Kasumi-1 (cell line): Measurements from ENCODE around the gene SEBOX.
A peak's percentile ranks its signal among the peaks of the same experiment; 100 is the strongest.
"Not testable (repeated sequence)": the region's sequence is repeated elsewhere in the genome, so short reads cannot be mapped to it uniquely, and the experiment has no call there.

Experiments
- DNase-seq, 2 experiments: peaks; one replicate each; lab custom pipeline; 2025; lab: John Stamatoyannopoulos, UW

Gene SEBOX

DNA sequence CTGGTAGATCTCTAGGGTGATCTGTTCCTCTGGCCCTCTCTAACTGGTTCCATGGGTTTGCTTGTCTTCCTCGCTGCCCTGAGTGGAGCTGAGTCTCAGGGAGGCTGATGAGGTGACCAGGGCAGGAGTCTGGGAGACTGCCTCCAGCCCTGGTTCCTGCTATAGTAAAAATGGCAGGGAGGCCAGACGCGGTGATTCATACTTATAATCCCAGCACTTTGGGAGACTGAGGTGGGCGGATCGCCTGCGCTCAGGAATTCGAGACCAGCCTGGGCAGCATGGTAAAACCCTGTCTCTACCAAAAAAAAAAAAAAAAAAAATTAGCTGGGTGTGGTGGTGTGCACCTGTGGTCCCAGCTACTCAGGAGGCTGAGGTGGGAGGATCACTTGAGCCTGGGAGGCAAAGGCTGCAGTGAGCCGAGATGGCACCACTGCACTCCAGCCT, 26.2 kb downstream of the SEBOX start:
- not testable (repeated sequence) for DNase-seq

DNA sequence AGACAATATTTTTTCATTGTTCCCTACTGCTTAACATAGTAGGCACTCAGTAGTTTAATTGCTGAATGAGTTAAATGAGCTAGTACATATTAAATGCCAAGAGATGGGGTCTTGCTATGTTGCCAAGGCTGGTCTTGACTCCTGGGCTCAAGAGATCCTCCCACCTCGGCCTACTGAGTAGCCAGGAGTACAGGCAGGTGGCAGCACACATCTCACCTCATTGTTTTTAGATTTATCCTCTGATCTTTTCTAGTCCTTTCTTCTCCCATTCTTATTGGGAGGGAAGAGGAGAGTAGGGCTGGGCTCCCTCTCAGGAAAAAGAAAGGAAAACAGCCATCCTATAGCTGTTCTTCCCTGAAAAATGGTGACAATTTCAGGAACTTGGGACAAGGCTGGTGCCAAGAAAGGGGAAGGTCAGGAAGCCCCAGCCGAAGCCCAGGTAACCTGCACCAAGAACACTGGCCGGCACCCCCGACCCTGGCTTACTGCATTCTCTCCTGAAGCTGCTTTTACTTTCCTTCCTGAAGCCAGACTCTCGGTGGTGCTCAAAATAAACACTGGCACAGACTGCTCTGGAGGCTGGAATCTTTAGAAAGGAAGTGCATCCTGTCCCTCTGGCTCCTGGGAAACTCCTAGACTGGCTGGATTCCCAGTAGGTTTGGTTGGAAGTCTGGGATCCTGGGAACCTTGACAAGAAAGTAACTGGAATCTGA, 26.8 kb downstream of the SEBOX start:
- no peak for DNase-seq

DNA sequence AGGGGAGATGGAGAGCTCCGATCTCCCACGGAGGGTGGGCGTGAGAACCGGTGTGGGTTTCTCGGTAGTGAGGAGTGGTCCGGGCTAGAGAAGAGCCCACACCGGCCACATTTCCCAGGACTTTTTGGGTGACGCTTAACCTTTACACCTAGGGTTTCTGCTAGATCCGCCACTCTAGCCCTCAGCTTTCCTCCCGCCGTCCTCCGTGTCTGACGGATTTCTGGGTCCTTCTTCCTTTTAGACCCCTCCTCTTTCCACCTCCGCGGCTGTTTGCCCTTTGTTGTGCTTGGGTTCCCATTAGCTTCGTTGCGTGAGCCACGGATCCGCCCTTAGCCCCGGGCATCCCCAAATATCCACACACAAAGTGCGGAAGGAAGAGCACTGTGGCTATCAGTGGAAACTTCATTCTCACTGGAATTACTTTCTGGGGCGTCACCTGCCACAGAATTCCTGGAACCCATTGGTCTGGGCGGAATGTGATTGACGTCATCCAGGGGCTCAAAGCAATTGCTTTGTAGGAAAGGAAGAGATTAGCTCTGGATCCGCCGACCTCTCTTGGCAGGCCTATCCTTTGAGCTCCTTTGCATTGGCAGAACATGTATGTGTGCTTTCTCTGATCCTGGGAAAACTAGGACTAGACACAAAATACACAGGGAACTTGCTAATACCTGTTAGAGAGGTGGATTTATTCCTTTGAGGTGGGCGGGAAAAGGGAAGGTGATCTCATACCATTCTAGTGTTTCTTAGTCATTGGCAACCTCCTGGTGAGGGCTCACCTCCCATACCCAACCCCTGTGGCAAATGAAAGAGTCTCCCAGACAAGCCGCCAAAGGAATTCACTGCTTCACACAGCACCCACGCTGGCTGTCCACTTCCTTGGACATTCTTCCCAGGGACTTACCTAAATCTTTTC, 28.8 kb downstream of the SEBOX start:
- peak; percentile 21 to 31 for DNase-seq

DNA sequence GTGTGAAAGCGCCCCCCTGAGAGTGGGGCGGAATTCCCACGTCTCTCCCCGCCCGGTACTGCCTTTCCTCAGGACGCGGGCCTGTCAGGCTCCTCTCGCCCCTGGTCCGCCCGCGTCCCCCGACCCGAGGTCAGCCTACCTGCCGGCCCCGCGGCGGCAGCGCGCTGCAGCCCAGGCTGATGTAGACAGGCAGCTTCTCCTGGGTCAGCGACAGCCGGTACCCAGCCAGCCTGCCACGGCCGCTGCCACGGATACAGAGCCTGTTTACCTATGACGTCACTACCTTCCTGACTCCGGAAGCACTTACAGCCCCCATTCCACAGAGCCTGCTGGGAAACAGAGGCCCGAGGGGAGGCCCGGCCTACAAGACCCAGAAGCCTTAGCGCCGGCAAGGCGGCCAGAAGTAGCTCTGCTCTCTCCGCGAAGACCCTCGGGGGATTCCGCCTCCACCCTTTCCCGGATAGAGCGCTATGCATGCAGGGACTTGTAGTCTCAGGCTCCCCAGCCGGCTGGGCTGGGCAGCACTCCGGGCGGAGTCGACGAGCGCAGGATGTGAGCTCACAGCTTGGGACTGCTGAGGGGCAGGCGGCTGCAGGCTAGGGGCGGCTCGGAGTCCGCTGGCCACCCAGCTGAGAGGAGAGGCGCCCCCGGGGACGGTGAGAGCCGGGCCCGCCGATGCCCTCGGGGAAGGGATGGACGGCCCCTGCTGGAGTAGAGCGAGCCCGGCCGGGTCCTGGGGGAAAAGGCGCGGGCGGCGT, 29.6 kb downstream of the SEBOX start, which contains the start of the genes IFT20 and TNFAIP1:
Gene IFT20, minus strand, starts transcription at position 272 of the 758 bp plus-strand sequence. CDS start 3,487 bp downstream, outside the sequence.
Gene TNFAIP1, plus strand, starts transcription at position 561 of the 758 bp plus-strand sequence. CDS start 3,761 bp downstream, outside the sequence.
- DNase-seq: peak; percentile 98 to 99

DNA sequence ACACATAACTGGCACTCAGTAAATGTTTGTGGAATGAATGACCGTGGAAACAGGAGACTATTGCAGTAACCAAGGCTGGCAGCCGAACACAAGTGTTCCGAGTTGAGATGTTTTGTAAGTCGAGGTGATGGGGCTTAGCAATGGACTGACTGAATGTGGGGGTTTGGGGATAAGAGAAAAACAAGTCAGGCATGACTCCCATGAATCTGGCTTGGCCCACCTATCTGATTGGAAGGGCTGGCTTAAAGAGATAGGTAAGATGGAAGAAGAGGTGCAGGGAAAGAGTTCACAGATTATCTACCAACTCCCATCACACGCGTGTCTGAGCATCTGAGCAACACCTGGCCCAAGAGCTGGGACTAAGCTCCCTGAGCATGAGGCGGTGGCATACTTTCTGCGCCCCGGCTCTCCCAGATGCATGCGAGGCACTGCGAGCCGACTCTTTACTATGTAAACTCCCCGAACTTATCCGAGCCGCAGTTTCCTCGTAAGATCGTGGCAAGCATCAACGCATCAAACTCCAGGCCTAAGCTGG, 30.3 kb downstream of the SEBOX start:
- DNase-seq: no peak

DNA sequence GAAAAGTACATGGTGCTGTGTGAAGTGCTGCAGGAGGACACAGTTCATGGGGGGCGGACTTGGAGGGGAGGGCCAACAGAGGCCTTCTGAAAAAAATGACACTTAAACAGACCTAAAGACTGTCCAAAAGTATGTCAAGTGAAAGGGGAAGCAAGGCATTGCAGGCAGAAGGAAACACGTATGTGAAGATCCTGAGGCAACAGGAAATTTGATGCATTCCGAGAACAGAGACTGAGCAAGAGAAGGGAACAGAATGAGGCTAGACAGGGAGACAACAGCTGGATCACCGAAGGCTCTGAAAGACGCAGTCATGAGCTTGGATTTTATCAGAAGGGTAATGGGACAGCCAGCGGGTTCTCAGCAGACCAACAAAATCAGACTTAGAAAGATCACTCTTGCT, 30.8 kb downstream of the SEBOX start:
- DNase-seq: peak; percentile 17 to 59

DNA sequence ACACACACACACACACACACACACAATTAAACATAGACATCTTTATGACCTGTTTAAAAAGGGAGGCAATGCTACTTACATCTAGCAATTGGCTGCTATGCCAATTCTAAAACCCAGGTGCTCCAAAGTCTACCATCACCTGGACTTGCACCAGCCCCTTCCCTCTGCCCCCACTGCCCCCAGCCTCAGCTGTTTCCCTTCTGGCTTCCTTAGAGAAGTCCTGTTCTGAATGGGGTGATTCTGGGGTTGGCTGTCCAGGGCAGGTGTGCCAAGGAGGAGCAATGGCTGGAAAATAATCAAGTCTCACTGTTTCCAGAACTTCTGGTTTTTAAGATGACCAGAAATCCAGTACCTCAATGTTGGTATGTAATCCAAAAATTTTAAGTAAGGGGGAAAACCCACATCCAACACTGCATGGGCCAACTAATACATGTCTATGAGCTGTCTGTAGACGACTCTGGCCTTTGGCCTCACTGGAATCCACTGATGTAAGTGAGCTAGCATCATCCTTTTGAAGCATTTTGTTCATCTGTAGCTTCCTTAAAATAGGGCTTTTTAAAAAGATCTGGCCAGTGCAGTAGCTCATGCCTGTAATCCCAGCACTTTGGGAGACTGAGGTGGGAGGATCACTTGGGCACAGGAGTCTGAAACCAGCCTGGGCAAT, 31.8 kb downstream of the SEBOX start:
- DNase-seq: no peak

DNA sequence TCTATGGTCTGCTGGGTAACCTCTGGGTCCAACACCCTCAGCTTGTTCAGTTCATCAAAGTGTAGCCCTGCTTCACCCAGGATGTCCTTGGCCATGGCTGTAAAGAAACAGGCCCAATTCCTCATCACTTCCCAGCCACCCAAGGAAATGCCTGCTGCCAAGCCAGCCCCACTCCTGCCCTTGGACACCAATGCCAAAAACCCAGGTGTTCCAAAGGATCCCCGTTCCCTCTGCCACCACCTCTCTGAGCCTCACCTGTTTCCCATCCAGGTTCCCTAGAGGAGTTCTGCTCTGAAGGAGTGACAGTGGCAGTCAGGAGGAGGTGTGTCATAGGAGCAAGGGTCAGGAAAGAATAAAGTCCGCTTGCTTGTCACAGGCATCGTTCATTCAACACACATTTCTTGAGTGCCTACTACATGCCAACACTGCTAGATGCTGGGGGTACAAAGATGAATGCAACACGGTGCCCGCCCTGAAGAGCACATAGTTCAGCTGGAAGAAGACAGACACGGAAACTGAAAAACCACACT, 33.0 kb downstream of the SEBOX start:
- DNase-seq: no peak

DNA sequence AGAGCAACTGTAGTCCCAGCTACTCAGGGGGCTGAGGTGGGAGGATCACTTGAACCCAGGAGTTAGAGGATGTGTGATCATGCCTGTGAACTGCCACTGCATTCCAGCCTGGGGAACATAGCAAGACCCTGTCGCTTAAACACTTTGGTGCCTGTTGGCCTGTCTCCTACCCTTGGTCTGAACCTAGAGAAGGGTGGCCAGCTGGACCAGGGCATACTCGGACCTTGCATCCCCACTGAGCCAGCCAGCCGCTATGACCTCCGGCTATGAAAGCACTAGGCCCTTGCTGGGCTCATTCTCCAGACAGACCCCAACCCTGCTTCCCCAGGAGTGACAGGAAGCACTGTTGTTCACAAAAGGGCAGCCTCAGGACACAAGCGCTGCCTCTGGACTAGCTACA, 34.3 kb downstream of the SEBOX start:
- DNase-seq: no peak

DNA sequence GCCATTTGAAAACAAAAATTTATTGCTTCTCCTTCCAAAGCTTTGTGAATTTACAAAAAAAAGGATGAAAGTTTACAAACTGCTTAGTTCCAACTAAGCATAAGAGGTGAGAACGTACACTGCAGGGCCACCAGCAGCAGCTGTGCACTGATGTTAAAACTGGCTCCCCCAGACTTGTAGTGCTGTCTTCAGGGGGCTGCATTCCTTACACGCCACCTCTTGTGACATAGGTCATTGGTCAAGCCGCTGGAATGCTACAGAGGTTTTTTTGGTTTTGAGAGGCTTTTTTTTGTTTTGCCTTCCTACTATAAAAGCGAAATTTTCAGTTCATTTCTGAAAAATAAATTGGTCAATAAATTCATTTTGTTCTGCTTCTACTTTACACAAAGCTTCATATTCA, 36.7 kb downstream of the SEBOX start:
- DNase-seq: no peak

DNA sequence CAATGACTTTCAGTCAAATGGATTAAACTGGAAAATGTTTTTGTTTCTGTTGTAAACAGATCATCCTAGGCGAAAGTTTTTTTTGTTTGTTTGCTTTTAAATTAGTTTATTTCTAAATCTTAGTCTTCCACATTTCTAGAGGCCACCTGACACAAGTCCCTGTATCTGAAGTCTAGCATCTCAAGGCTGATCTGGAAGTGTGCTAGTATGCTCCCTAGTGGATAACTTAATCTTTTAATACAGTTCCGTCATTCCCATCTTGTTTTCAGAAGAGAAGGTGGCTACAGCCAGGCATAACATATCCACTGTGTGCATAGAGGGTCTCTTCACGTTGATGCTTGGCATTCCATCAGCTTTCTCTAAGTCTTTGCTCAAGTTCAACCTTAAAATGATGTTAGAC, 37.3 kb downstream of the SEBOX start:
- peak in 1 of 2 experiments; percentile 9 for DNase-seq

DNA sequence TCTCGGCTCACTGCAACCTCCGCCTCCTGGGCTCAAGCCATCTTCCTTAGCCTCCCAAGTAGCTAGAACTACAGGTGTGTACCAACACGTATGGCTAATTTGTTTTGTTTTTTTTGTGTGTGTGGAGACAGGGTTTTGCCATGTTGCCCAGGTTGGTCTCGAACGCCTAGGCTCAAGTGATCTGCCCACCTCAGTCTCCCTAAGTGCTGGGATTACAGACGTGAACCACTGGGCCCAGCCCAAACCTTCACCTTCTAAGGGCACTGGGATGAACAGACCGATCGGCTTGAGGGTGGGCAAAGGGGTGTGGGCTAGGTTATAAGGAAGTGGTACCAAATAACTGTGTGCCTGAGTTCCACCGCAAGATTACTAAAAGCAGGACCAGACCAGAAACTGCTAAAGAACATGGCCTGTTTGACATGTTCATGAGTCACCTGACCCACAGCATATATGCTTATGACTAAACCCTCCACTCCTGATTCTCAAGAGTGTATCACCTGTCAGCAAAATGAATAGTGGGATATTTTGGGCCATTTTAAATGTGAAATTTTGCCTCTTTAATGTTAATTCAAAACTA, 37.9 kb downstream of the SEBOX start:
- no peak for DNase-seq

DNA sequence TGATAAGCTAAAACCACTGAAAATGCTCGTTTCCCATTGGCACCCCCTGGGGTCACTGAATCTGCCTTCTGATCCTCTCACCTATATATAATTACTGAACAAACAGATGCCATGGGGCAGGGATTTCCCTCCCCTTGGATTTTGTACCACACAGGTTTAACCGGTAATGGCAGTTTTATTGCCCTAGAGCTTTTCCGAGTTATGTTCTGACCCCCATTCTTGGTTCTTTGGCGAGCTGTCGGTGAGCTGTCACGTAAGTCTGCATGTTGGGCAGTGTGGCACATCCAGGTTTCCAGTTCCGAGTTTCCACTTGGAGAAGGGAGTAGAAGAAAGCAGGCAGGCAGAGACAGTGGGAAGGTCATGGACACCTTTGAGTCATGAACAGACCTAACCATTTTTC, 38.9 kb downstream of the SEBOX start:
- no peak for DNase-seq

DNA sequence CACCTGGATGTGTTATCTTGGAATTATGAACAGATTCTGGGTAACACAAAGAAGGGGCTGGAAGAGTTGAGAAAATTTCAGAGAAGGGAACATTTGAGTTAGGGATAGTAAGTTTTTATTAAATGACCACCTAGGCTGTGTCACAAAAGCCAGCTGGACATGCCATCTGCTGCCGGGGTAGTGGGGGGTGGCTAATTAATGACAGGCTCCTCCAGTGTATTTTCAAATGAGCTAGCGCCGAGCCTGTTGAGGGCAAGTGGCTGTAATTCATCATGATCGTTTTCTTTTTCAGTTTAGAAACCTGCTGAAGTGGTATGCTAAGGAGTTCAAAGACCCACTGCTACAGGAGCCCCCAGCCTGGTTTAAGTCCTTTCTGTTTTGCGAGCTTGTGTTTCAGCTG, 39.8 kb downstream of the SEBOX start:
- DNase-seq: no peak

DNA sequence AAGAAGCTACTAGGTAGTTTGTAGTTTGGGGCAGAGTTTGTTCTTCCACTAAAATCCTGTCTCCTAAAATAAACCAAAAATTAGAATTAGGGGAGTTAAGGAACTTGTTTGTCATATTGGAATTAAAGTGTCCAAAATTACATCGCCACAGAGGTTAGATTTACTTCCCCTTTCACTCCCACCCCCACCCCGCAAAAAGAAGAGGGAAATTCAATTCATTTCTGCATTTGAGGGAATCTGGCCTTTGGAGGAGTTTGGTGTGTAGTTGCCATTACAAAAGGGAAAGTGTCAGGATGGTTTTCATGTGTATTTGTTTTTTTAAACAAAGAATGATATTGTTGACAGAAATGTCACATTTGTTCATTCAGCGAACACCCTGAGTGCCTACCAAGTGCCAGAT, 40.2 kb downstream of the SEBOX start:
- peak; percentile 14 to 22 for DNase-seq

DNA sequence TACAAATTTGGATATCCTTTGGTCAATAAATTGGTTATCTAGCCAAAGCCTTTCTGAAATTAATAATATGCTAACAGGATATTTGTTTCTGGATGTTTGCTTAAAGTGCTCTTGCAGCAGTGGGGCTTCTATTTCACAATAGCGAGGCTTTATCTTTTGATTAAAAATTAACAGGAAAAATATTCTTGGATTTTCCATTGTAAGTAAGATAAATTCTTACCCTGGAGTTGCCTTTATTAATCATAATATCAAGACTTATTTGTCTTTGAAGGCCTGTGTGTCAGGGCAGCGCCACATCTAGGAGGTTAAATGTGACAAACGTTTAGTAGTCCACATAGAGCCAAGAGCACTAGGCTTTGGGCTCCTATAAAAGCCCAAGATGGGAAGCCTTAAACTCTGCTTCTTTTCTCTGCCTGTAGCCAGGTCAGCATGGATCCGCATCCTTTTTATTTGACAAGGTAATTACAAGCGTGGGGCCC, 40.7 kb downstream of the SEBOX start:
- DNase-seq: no peak

DNA sequence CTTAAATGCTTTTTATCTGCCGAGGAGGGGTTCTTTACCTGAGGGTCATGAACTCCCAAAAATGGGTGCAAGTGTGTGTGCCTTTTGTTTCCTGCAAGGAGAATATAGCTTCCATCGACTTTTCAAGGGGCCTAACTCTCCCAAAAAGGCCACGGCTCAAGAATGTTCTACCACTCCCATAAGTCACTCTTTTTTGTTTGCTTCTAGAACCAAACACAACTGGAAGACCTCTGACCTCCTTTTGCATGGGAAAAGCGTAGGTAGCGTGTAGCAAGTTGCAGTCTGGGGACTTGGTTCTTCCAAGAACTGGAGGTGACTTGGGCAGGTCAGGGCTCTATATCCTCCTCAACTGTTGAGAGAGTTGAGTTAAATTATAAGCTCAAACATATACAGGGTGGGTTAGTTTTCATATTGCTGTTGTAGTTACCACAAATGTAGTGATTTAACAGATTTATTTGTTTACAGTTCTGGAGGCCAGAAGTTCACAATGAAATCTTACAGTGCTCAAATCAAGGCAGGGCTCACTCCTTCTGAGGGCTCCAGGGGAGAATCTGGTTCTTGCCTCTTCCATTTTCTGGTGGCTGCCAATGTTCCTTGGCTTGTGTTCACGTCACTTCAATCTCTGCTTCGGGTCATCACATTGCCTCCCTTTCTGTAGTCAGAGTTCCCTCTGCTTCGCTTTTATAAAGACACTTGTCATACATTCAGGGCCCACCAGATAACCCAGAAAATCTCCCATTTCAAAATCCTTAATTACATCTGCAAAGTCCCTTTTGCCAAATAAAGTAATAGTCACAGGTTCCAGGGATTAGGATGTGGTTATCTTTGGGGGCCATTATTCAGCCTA, 44.6 kb downstream of the SEBOX start:
- no peak for DNase-seq

DNA sequence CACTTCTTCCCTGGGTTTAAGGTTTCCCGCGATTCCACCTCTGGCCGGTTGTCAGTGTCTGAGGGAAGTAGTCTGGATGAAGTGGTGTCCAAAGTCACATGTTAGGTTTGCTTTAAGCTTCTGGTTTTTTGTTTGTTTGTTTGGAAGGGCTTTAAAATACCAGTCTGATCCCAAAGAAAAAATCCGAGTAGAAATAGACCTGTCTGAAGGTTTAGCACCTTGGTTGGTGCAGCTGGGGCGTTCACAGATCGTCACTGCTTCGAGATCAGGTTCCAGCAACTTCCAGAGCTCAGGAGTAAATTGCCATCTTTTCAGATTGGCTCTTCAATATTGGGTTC, 45.4 kb downstream of the SEBOX start:
- DNase-seq: peak; percentile 20 to 45

DNA sequence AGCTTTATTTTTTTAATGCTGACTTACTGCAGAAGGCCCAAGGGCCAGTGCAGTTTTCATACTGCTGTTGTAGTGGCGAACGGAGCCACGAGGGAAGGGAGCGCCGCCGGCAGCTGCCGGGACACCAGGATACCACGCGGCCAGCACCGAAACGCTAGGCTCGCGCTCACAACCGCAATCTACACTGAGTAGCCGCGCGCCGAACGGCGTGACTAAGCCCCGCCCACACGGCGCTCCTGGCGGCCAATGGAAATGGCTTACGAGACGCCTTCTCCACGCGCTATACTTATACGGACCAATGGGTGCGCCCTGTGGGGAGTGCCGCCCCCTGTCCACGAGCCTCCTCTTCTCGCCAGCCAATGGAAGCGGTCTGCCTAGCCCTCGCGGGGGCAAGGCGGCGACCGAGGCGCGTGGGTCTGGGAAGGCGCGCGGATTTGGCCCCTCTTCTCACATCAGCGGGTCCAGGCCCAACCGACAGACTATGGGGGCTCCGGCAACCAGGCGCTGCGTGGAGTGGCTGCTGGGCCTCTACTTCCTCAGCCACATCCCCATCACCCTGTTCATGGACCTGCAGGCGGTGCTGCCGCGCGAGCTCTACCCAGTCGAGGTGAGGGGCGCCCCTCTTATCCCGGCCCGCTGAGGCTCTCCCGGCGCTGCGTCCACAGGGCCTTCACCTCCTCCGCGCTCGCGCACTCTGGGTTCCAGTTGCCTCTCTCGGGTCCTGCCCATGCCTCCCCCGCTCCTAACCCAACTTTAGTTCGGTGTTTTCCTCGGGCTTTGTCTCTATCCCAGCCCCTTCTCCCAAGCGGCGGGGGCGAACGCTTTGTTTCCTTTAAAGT, 46.0 kb downstream of the SEBOX start, which contains the start of gene TMEM97:
Gene TMEM97, plus strand, starts transcription at position 442 of the 839 bp plus-strand sequence. Its CDS starts 40 bp downstream, at position 482.
- DNase-seq: peak; percentile 98
